GM12878 (cell line): ENCODE measurements around the gene TBCK. TPM values are rescaled to one million over a fixed set of nuclear protein-coding genes. Genes with fewer than 3 reads are reported as not detected.

ENCODE experiments used
- ATAC-seq: fragments of 200-7000 bp; cut with Tn5 transposase; 3 replicates; pipeline ENCODE4 v1.9.1; 2020; ENCODE audit warnings: mild to moderate bottlenecking, moderate library complexity
- BruUV-seq: library from RNA; stranded (reverse); fragments of 400-500 nt; replicated peaks from 2 replicates; lab custom pipeline; 2021; lab: Mats Ljungman, UMichigan
- CTCF ChIA-PET: fragments of 300-600 bp; sonication (Branson Sonifier 250); formaldehyde crosslinking; extraction: SDS; loops from one replicate; lab custom pipeline; 2021; ENCODE audit warnings: inconsistent platforms; lab: Yijun Ruan, JAX
- POLR2A ChIA-PET: fragments of 350-600 bp; formaldehyde crosslinking; extraction: SDS; loops from one replicate; lab custom pipeline; 2021; ENCODE audit warnings: inconsistent platforms; lab: Charles Lee
- RAD21 ChIA-PET: fragments of 300-600 bp; sonication (Branson Sonifier 250); formaldehyde crosslinking; loops from one replicate; lab custom pipeline; 2023; ENCODE audit warnings: antibody characterized with exemption; ENCODE audit not compliant: unreplicated experiment; lab: Charles Lee
- SMC1A ChIA-PET: fragments of 300-600 bp; sonication (Branson Sonifier 250); formaldehyde crosslinking; loops from one replicate; lab custom pipeline; 2023; ENCODE audit not compliant: unreplicated experiment, uncharacterized antibody; lab: Charles Lee
- DNase-seq: peaks from one replicate; pipeline ENCODE4 v3.0.0-alpha.2; 2011; ENCODE audit warnings: low read depth, low spot score
- FAIRE-seq: peaks from 3 replicates; lab custom pipeline; 2011; peaks lifted over from hg19 to GRCh38; lab: Jason Lieb, UNC
- H2AFZ ChIP-seq: 2 replicates; pipeline ENCODE4 v1.6.0; 2011; ENCODE audit warnings: low read depth, low read length, control low read depth; ENCODE audit not compliant: control insufficient read depth
- H3K27ac ChIP-seq: 2 replicates; pipeline ENCODE4 v1.5.1; 2011; ENCODE audit warnings: control low read depth; ENCODE audit not compliant: control insufficient read depth, insufficient read depth
- H3K27me3 ChIP-seq, 2 experiments: replicated peaks in 1 of 2; 2 replicates each; pipeline versions ENCODE4 v1.6.0 to v1.6.1; 2011; ENCODE audit warnings: low read length in 1 of 2; ENCODE audit not compliant: control insufficient read depth in 2 of 2, insufficient read depth in 2 of 2
- H3K36me3 ChIP-seq, 2 experiments: 2 replicates each; pipeline ENCODE4 v1.5.1; 2011; ENCODE audit warnings: low read length in 1 of 2; ENCODE audit not compliant: control insufficient read depth in 2 of 2, insufficient read depth in 2 of 2
- H3K4me1 ChIP-seq: 2 replicates; pipeline ENCODE4 v1.6.1; 2011; ENCODE audit warnings: mild to moderate bottlenecking, low read length, moderate library complexity, mixed read lengths; ENCODE audit not compliant: control insufficient read depth, insufficient read depth
- H3K4me2 ChIP-seq: 2 replicates; pipeline ENCODE4 v1.6.0; 2011; ENCODE audit warnings: control low read depth; ENCODE audit not compliant: control insufficient read depth, insufficient read depth
- H3K4me3 ChIP-seq: fragments of 200-600 bp; sonication (generic); 2 replicates; pipeline ENCODE4 v1.5.1; 2016
- H3K79me2 ChIP-seq: 2 replicates; pipeline ENCODE4 v1.6.0; 2011; ENCODE audit warnings: low read length; ENCODE audit not compliant: control insufficient read depth, insufficient read depth
- H3K9ac ChIP-seq: 2 replicates; pipeline ENCODE4 v1.8.0; 2011; ENCODE audit warnings: low read length, control low read depth, mixed read lengths; ENCODE audit not compliant: control insufficient read depth, insufficient read depth
- H3K9me3 ChIP-seq: replicated peaks from 3 replicates; pipeline ENCODE4 v1.5.1; 2011; ENCODE audit warnings: mild to moderate bottlenecking, low read length; ENCODE audit not compliant: control insufficient read depth, insufficient read depth
- H4K20me1 ChIP-seq: 2 replicates; pipeline ENCODE4 v1.6.0; 2011; ENCODE audit not compliant: control insufficient read depth, insufficient read depth
- ATF7 ChIP-seq: fragments of 450-650 bp; IDR thresholded peaks from 2 replicates; pipeline ENCODE4 v1.6.1; 2016; ENCODE audit warnings: low read depth, mild to moderate bottlenecking
- CBFB ChIP-seq: IDR thresholded peaks from 2 replicates; pipeline ENCODE4 v1.6.1; 2016; ENCODE audit warnings: antibody characterized with exemption, low read depth
- EGR1 ChIP-seq, 2 experiments: IDR thresholded peaks; 1 replicate in 1 of 2; 2 replicates in 1 of 2; pipeline ENCODE4 v1.6.1; 2011 to 2012; ENCODE audit warnings: low read depth in 2 of 2, low read length in 2 of 2, borderline replicate concordance in 1 of 2, mild to moderate bottlenecking in 1 of 2, moderate library complexity in 1 of 2
- FOXM1 ChIP-seq: IDR thresholded peaks from 2 replicates; pipeline ENCODE4 v1.6.1; 2012; ENCODE audit warnings: low read depth, mild to moderate bottlenecking, inconsistent platforms, low read length, moderate library complexity
- HCFC1 ChIP-seq: fragments of 150-350 bp; IDR thresholded peaks from 2 replicates; pipeline ENCODE4 v1.6.1; 2014; ENCODE audit warnings: low read length
- IKZF2 ChIP-seq, 2 experiments: fragments of 450-650 bp; IDR thresholded peaks; 2 replicates each; pipeline ENCODE4 v1.6.1; 2017; ENCODE audit warnings: mild to moderate bottlenecking in 2 of 2, moderate library complexity in 2 of 2
- KAT2A ChIP-seq: conservative IDR thresholded peaks from 2 replicates; pipeline ENCODE4 v1.6.1; 2011; ENCODE audit warnings: low read depth, low read length; ENCODE audit not compliant: control insufficient read depth
- MTA3 ChIP-seq: IDR thresholded peaks from 2 replicates; pipeline ENCODE4 v1.6.1; 2012; ENCODE audit warnings: low read length, inconsistent platforms, borderline replicate concordance
- NRF1 ChIP-seq: conservative IDR thresholded peaks from 2 replicates; pipeline ENCODE4 v1.6.1; 2011; ENCODE audit warnings: mild to moderate bottlenecking, low read depth, low read length, improper control_type of control experiment
- PRDM15 ChIP-seq: fragments of 450-650 bp; formaldehyde crosslinking; IDR thresholded peaks from 2 replicates; pipeline ENCODE4 v1.4.0; 2020; ENCODE audit warnings: mild to moderate bottlenecking, moderate library complexity
- SP1 ChIP-seq: IDR thresholded peaks from one replicate; pipeline ENCODE4 v1.6.1; 2011; ENCODE audit warnings: low read depth, low read length
- SUPT20H ChIP-seq: IDR thresholded peaks from 2 replicates; pipeline ENCODE4 v1.6.1; 2011; ENCODE audit warnings: low read depth, mild to moderate bottlenecking, low read length, moderate library complexity, borderline replicate concordance; ENCODE audit not compliant: control insufficient read depth
- YBX1 ChIP-seq: fragments of 450-650 bp; IDR thresholded peaks from 2 replicates; pipeline ENCODE4 v1.6.1; 2016; ENCODE audit warnings: antibody characterized with exemption
- ZNF384 ChIP-seq: IDR thresholded peaks from 2 replicates; pipeline ENCODE4 v1.6.1; 2012; ENCODE audit warnings: low read depth, mild to moderate bottlenecking, low read length, improper control_type of control experiment, borderline replicate concordance
- WGBS: methylation state at CpG from one replicate; pipeline ENCODE4 v1.1.6; 2016; ENCODE audit warnings: low lambda C conversion rate; ENCODE audit not compliant: insufficient replicate concordance, insufficient coverage; ENCODE audit errors: missing lambda C conversion rate; 5-methylcytosine and 5-hydroxymethylcytosine counted together
- in situ Hi-C: fragments of 300-500 bp; cut with MboI; formaldehyde crosslinking; loops from 9 replicates; pipeline ENCODE4 v1.14.3; 2018; ENCODE audit warnings: mixed read lengths
- intact Hi-C: fragments of 100-400 bp; cut with micrococcal nuclease; formaldehyde crosslinking; loops from one replicate; pipeline ENCODE4 v1.14.2; 2022; ENCODE audit not compliant: unreplicated experiment
- polyA plus RNA-seq, 11 experiments: library from polyadenylated mRNA; depleted of rRNA in 4 of 11; unstranded in 6 of 11; stranded (reverse) in 5 of 11; fragments of >200 nt; fragmentation: Nextera tagmentation in 4 of 11; fragmentation: Illumina TruSeq in 1 of 11; extraction: Ambion mirVana in 4 of 11; extraction: Trizol in 1 of 11; gene quantifications; 1 replicate in 1 of 11; 2 replicates in 10 of 11; pipeline versions ENCODE4 v1.2.1 to v1.2.3, GENCODE V29; 2011 to 2016; ENCODE audit warnings: inconsistent platforms in 2 of 11, missing spikeins in 2 of 11, low read depth in 1 of 11
- total RNA-seq, 4 experiments: library from RNA; depleted of rRNA in 3 of 4; stranded (reverse); fragments of >200 nt in 3 of 4; fragmentation: Illumina TruSeq in 1 of 4; extraction: Trizol in 1 of 4; gene quantifications; 2 replicates each; pipeline versions ENCODE4 v1.2.1 to v1.2.3, GENCODE V29; 2013 to 2021
- TF ChIP-seq, protein P1 (sequence below): IDR thresholded peaks from 2 replicates; pipeline ENCODE4 v1.6.1; 2011; ENCODE audit warnings: mild to moderate bottlenecking, low read depth, low read length, moderate library complexity; ENCODE audit not compliant: insufficient replicate concordance
- TF ChIP-seq, protein P2 (sequence below): fragments of 150-350 bp; IDR thresholded peaks from 2 replicates; pipeline ENCODE4 v1.6.1; 2016; ENCODE audit warnings: low read depth, low read length

TBCK gene
- total and polyA plus RNA-seq, 10 of the 15 experiments (the other 5 are each of a cell fraction or from before 2014, with no cell fraction given), result 4.1 to 30.3 (median 20.2) TPM

- no peak for TF ChIP-seq PRDM15 (CRISPR knock-in tag)
- TF ChIP-seq SUPT20H, result no peak
- TF ChIP-seq, protein P1, sequence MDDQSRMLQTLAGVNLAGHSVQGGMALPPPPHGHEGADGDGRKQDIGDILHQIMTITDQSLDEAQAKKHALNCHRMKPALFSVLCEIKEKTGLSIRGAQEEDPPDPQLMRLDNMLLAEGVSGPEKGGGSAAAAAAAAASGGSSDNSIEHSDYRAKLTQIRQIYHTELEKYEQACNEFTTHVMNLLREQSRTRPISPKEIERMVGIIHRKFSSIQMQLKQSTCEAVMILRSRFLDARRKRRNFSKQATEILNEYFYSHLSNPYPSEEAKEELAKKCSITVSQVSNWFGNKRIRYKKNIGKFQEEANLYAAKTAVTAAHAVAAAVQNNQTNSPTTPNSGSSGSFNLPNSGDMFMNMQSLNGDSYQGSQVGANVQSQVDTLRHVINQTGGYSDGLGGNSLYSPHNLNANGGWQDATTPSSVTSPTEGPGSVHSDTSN, result no peak
- TF ChIP-seq HCFC1, result no peak
- TF ChIP-seq FOXM1, result no peak
Measured at GRCh38 chr4:106036848-106037247, 279.2 kb downstream of the TBCK start (continued).

DNA sequence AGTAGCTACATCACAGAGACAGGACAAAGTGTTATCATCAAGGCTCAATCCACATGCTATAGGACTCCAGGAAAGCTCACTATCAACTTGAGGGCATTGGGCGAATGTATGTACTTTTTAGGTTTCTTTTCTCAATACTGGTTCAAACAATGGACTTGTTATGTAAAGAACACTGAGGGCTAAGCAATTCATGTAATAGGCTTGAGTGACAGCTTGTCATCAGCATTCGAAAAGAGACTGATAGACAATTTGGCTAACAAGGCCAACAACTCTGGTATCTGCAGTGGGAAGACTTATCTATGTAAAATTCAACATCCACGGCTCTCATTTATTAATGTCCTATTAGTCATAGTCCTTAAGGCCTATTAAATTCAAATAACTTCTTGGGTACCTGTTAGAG is 279.7 kb downstream of the TBCK start:
- H3K27ac ChIP-seq, result no peak overlapping the region
- no peak overlapping the region for H3K4me2 ChIP-seq
- DNase-seq (no peak), ATAC-seq (no peak), FAIRE-seq (no peak)
- ChIA-PET SMC1A (interaction anchor here (0.6 kb wide), 1 partner anchor 70 kb away, joined by 3 read pairs; no protein-coding TSS in a partner anchor), RAD21 (no interaction called here), CTCF (interaction anchor here (0.6 kb wide), 1 partner anchor 292 kb away, joined by 3 read pairs; no protein-coding TSS in a partner anchor), POLR2A (interaction anchor here (0.5 kb wide), 1 partner anchor 753 kb away, joined by 7 read pairs; no protein-coding TSS in a partner anchor)
- H4K20me1 ChIP-seq, result no peaks in the 10 kb centered on the region
- 43% methylated on average over 3 of the region's 3 CpGs for WGBS
- no peak overlapping the region for H2AFZ ChIP-seq
- H3K4me1 ChIP-seq, result no peaks in the 10 kb centered on the region
- no peak overlapping the region for H3K9ac ChIP-seq
- no peaks in the 10 kb centered on the region for H3K79me2 ChIP-seq
- H3K36me3 ChIP-seq, result no peaks in the 10 kb centered on the region
- H3K9me3 ChIP-seq, result no peaks in the 10 kb centered on the region
- in situ Hi-C loops, result no loop called here
- BruUV-seq, result no TSS peak
- H3K4me3 ChIP-seq, result no peak overlapping the region
- H3K27me3 ChIP-seq, result no peaks in the 10 kb centered on the region
- intact Hi-C loops, result no loop called here
- TF ChIP-seq EGR1 (IDR thresholded peaks at IDR 0.05; ENCODE audit: borderline replicate concordance in 1 of 2, low read depth in 2 of 2, low read length in 2 of 2), result no peak
- no peak for TF ChIP-seq IKZF2 (IDR thresholded peaks at IDR 0.05)
- no peak for TF ChIP-seq MTA3
- no peak for TF ChIP-seq SP1
- no peak for TF ChIP-seq NRF1
- no peak for TF ChIP-seq KAT2A
- no peak for TF ChIP-seq ATF7
- TF ChIP-seq ZNF384, result no peak
- TF ChIP-seq, protein P2, sequence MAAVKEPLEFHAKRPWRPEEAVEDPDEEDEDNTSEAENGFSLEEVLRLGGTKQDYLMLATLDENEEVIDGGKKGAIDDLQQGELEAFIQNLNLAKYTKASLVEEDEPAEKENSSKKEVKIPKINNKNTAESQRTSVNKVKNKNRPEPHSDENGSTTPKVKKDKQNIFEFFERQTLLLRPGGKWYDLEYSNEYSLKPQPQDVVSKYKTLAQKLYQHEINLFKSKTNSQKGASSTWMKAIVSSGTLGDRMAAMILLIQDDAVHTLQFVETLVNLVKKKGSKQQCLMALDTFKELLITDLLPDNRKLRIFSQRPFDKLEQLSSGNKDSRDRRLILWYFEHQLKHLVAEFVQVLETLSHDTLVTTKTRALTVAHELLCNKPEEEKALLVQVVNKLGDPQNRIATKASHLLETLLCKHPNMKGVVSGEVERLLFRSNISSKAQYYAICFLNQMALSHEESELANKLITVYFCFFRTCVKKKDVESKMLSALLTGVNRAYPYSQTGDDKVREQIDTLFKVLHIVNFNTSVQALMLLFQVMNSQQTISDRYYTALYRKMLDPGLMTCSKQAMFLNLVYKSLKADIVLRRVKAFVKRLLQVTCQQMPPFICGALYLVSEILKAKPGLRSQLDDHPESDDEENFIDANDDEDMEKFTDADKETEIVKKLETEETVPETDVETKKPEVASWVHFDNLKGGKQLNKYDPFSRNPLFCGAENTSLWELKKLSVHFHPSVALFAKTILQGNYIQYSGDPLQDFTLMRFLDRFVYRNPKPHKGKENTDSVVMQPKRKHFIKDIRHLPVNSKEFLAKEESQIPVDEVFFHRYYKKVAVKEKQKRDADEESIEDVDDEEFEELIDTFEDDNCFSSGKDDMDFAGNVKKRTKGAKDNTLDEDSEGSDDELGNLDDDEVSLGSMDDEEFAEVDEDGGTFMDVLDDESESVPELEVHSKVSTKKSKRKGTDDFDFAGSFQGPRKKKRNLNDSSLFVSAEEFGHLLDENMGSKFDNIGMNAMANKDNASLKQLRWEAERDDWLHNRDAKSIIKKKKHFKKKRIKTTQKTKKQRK, result no peak
- TF ChIP-seq CBFB, result no peak
- TF ChIP-seq YBX1, result no peak
